Liver (tissue), 3 donors: ENCODE data around the gene MIEF1.

Experiments used
- EGR1 ChIP-seq, 2 donors: IDR thresholded peaks; 2 replicates each; pipeline ENCODE4 v1.6.1; 2016 to 2018; ENCODE audit warnings: antibody characterized with exemption in 2 of 2, low read depth in 2 of 2
- FOXA1 ChIP-seq: IDR thresholded peaks from 2 replicates; pipeline ENCODE4 v1.6.1; 2016; ENCODE audit warnings: antibody characterized with exemption
- FOXA2 ChIP-seq: IDR thresholded peaks from 2 replicates; pipeline ENCODE4 v1.6.1; 2016; ENCODE audit warnings: antibody characterized with exemption
- HNF4G ChIP-seq: IDR thresholded peaks from 2 replicates; pipeline ENCODE4 v1.6.1; 2016; ENCODE audit warnings: antibody characterized with exemption
- JUND ChIP-seq, 2 donors: IDR thresholded peaks; 2 replicates each; pipeline ENCODE4 v1.6.1; 2016; ENCODE audit warnings: antibody characterized with exemption in 2 of 2
- RAD21 ChIP-seq, 2 donors: IDR thresholded peaks; 2 replicates each; pipeline ENCODE4 v1.6.1; 2016; ENCODE audit warnings: antibody characterized with exemption in 2 of 2, mild to moderate bottlenecking in 2 of 2
- RXRA ChIP-seq, 2 donors: IDR thresholded peaks; 2 replicates each; pipeline ENCODE4 v1.6.1; 2017 to 2018; ENCODE audit warnings: antibody characterized with exemption in 2 of 2, mild to moderate bottlenecking in 1 of 2
- SP1 ChIP-seq: IDR thresholded peaks from 2 replicates; pipeline ENCODE4 v1.6.1; 2018; ENCODE audit warnings: antibody characterized with exemption, mild to moderate bottlenecking
- TAF1 ChIP-seq: conservative IDR thresholded peaks from 2 replicates; pipeline ENCODE4 v1.6.1; 2016; ENCODE audit warnings: antibody characterized with exemption, mild to moderate bottlenecking
- YY1 ChIP-seq: IDR thresholded peaks from 2 replicates; pipeline ENCODE4 v1.6.1; 2016; ENCODE audit warnings: antibody characterized with exemption, mild to moderate bottlenecking
- TF ChIP-seq, protein P1 (sequence below): fragments of 150-350 bp; IDR thresholded peaks from 2 replicates; pipeline ENCODE4 v1.5.1; 2017; ENCODE audit warnings: improper control_type of control experiment, low read depth, low read length; ENCODE audit not compliant: missing input control
- TF ChIP-seq, protein P2 (sequence below): IDR thresholded peaks from 2 replicates; pipeline ENCODE4 v1.6.1; 2016; ENCODE audit warnings: antibody characterized with exemption
- TF ChIP-seq, protein P3 (sequence below): IDR thresholded peaks from 2 replicates; pipeline ENCODE4 v1.6.1; 2016; ENCODE audit warnings: antibody characterized with exemption, mild to moderate bottlenecking
- TF ChIP-seq, protein P4 (sequence below): IDR thresholded peaks from 2 replicates; pipeline ENCODE4 v1.6.1; 2016; ENCODE audit warnings: antibody characterized with exemption
- donor health status: healthy.
- donor health status: healthy.

DNA sequence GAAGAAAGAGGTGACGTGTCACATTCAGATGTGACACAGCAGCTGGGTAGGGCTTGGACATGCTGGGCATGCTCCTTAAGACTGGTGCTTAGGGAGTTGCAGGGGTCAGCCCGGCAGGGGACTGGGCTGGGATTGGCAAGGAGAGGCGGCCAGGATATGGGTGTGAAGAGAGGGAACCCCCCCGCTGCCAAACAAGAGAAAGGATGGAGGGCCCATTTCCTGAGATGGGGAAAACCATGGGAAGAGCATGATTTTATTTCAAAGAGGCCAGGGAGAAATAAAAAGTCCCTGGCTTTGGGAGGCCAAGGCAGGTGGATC lies 23.5 kb downstream of the MIEF1 start:
- TF ChIP-seq, protein P1, sequence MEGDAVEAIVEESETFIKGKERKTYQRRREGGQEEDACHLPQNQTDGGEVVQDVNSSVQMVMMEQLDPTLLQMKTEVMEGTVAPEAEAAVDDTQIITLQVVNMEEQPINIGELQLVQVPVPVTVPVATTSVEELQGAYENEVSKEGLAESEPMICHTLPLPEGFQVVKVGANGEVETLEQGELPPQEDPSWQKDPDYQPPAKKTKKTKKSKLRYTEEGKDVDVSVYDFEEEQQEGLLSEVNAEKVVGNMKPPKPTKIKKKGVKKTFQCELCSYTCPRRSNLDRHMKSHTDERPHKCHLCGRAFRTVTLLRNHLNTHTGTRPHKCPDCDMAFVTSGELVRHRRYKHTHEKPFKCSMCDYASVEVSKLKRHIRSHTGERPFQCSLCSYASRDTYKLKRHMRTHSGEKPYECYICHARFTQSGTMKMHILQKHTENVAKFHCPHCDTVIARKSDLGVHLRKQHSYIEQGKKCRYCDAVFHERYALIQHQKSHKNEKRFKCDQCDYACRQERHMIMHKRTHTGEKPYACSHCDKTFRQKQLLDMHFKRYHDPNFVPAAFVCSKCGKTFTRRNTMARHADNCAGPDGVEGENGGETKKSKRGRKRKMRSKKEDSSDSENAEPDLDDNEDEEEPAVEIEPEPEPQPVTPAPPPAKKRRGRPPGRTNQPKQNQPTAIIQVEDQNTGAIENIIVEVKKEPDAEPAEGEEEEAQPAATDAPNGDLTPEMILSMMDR = no peak
- TF ChIP-seq, protein P2, sequence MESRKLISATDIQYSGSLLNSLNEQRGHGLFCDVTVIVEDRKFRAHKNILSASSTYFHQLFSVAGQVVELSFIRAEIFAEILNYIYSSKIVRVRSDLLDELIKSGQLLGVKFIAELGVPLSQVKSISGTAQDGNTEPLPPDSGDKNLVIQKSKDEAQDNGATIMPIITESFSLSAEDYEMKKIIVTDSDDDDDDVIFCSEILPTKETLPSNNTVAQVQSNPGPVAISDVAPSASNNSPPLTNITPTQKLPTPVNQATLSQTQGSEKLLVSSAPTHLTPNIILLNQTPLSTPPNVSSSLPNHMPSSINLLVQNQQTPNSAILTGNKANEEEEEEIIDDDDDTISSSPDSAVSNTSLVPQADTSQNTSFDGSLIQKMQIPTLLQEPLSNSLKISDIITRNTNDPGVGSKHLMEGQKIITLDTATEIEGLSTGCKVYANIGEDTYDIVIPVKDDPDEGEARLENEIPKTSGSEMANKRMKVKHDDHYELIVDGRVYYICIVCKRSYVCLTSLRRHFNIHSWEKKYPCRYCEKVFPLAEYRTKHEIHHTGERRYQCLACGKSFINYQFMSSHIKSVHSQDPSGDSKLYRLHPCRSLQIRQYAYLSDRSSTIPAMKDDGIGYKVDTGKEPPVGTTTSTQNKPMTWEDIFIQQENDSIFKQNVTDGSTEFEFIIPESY = no peak
- TF ChIP-seq, protein P3, sequence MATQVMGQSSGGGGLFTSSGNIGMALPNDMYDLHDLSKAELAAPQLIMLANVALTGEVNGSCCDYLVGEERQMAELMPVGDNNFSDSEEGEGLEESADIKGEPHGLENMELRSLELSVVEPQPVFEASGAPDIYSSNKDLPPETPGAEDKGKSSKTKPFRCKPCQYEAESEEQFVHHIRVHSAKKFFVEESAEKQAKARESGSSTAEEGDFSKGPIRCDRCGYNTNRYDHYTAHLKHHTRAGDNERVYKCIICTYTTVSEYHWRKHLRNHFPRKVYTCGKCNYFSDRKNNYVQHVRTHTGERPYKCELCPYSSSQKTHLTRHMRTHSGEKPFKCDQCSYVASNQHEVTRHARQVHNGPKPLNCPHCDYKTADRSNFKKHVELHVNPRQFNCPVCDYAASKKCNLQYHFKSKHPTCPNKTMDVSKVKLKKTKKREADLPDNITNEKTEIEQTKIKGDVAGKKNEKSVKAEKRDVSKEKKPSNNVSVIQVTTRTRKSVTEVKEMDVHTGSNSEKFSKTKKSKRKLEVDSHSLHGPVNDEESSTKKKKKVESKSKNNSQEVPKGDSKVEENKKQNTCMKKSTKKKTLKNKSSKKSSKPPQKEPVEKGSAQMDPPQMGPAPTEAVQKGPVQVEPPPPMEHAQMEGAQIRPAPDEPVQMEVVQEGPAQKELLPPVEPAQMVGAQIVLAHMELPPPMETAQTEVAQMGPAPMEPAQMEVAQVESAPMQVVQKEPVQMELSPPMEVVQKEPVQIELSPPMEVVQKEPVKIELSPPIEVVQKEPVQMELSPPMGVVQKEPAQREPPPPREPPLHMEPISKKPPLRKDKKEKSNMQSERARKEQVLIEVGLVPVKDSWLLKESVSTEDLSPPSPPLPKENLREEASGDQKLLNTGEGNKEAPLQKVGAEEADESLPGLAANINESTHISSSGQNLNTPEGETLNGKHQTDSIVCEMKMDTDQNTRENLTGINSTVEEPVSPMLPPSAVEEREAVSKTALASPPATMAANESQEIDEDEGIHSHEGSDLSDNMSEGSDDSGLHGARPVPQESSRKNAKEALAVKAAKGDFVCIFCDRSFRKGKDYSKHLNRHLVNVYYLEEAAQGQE = no peak
- no peak for TF ChIP-seq TAF1
- TF ChIP-seq RXRA (IDR thresholded peaks at IDR 0.05) = no peak
- TF ChIP-seq, protein P4, sequence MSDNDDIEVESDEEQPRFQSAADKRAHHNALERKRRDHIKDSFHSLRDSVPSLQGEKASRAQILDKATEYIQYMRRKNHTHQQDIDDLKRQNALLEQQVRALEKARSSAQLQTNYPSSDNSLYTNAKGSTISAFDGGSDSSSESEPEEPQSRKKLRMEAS = no peak
- TF ChIP-seq JUND (IDR thresholded peaks at IDR 0.05) = no peak
- no peak for TF ChIP-seq RAD21 (IDR thresholded peaks at IDR 0.05)
- no peak for TF ChIP-seq EGR1 (IDR thresholded peaks at IDR 0.05; ENCODE audit: low read depth in 2 of 2)
- TF ChIP-seq FOXA2 = no peak
- TF ChIP-seq FOXA1 = no peak
- TF ChIP-seq SP1 = no peak
- no peak for TF ChIP-seq YY1
- TF ChIP-seq HNF4G = no peak
